CD4-positive, alpha-beta T cell treated with Interleukin-2 at 100 ng/mL for 4 hours (primary cell): ENCODE results near the gene BTBD8.

Source experiments
- DNase-seq: peaks from one replicate; pipeline ENCODE4 v3.0.0-alpha.2; 2020; ENCODE audit warnings: low spot score

The BTBD8 gene

GRCh38 chr1:92094090-92094489 is 13.9 kb downstream of the BTBD8 start:
- DNase-seq = no peak

DNA sequence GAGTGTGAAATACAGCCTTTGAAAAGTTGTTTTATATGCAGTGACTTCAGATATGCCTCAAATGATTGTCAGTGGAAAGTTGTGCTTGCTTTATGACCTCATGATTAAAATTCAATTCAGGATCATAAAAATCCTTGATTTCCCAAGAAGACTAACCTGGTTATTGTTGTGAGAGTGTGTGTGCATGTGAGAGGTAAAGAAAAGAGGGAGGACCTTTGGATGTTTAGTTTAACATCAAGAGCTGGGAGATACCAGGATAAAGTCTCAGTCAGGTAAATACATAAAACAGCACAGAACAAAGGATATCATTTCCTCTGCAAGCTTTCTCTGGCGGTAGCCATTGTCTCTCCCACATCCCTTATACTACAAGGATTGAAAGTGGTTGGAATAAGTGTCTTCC is 14.4 kb downstream of the BTBD8 start:
- DNase-seq = no peak

- DNase-seq = no peak
These were observed 15.7 kb downstream of the BTBD8 start for GRCh38 chr1:92095874-92096273.

- DNase-seq = no peak
These were observed 16.2 kb downstream of the BTBD8 start for GRCh38 chr1:92096317-92096716.

GRCh38 chr1:92105546-92106081 is 25.5 kb downstream of the BTBD8 start:
- no peak for DNase-seq

DNA sequence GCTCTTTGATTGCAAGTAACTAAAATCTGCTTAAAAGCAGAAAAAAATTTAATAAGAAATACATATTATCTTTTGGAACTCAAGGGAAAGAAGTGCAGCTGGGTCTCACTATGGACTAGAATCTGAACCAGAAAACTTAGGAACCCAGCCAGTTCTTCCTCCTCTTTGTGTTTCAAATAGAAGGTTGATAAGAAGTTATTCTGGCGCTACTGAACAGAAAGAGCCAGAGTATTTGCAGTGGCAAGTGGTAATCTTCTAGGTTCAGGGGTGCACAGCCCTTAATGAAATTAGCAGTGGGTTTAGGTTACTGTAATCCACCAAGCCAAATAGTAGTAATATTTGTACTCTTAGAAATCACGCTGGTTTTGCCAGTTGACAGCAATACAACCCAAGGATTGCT is 28.5 kb downstream of the BTBD8 start:
- no peak for DNase-seq

DNA sequence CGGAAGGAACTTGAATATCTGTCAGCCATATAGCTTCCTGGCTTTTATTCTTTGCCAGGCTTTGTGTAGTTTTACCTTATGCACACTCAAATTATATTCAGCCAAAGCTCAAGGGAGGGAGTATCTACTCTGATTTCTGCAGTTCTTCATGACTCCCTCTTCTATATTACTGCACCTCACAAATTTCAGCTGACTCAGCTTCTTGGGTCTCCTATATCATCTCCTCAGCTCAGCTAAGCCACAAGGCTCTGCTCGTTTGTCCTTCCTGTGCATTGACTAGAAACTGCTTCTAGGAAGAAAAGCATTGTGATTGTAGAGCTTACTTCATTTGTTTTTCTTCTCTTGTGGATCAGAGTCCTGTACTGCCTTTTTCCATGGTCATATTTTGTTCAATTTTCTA is 37.4 kb downstream of the BTBD8 start:
- no peak for DNase-seq

GRCh38 chr1:92118826-92119225 is 38.7 kb downstream of the BTBD8 start:
- no peak for DNase-seq

GRCh38 chr1:92123868-92124267 is 43.7 kb downstream of the BTBD8 start:
- no peak for DNase-seq

- DNase-seq = no peak
These were observed 45.1 kb downstream of the BTBD8 start for GRCh38 chr1:92125204-92125603.

- DNase-seq = no peak
These were observed 45.9 kb downstream of the BTBD8 start for GRCh38 chr1:92126088-92126487.

GRCh38 chr1:92134331-92134730 is 54.2 kb downstream of the BTBD8 start:
- no peak for DNase-seq

DNA sequence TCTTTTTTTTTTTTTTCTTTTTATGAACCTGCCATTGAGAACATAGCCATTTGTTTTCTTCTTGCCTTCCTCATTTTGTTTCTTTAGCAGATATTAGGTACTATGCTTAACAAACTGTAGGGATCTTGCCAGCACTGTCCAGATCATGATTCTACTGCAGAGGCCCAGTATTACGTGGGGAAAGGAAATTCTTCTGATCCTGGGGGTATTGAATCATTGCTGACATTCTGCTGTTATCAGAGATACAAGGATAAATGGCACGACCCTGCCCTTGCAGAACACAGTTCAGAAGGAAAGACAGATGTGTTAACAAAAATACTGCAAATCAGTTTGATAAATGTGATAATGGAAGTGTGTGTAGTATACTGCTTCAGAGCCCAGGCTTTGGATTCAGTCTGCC is 56.2 kb downstream of the BTBD8 start:
- DNase-seq = no peak

DNA sequence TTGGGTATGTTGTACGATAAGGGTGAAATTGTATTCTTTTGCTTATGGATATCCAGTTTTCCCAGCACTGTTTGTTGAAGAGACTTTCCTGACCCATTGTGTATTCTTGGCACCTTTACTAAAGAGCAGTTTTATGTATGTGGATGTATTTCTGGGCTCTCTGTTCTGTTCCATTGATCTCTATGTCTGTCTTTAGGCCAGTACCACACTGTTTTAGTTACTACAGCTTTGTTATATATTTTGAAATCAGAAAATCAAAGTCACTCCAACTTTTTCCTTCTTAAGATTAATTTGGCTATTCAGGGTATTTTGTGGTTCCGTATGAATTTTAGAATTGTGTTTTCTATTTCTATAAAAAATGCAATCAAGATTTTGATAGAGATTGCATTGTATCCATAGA is 74.8 kb downstream of the BTBD8 start:
- no peak for DNase-seq

DNA sequence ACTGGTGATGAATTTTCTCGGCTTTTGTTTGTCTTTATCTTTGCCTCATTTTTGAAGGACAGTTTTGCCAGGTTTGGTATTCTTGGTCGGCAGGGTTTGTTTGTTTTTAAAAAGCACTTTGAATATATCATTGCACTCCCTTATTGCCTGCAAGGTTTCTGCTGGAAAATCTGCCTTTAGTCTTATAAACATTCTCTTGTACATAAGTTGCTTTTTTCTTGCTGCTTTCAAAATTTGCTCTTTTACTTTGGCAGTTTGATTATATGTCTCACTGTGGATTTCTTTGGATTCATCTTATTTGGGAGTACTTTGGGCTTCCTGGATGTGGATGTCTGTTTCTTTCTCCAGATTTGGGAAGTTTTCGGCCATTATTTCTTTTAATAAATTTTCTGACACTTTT is 79.4 kb downstream of the BTBD8 start:
- no peak for DNase-seq

- no peak for DNase-seq
These were observed 85.2 kb downstream of the BTBD8 start for GRCh38 chr1:92165389-92165788.

GRCh38 chr1:92167151-92167550 is 87.0 kb downstream of the BTBD8 start:
- no peak for DNase-seq

GRCh38 chr1:92168657-92169056 is 88.5 kb downstream of the BTBD8 start:
- DNase-seq = no peak

GRCh38 chr1:92169214-92170005 is 89.3 kb downstream of the BTBD8 start:
- DNase-seq = no peak

DNA sequence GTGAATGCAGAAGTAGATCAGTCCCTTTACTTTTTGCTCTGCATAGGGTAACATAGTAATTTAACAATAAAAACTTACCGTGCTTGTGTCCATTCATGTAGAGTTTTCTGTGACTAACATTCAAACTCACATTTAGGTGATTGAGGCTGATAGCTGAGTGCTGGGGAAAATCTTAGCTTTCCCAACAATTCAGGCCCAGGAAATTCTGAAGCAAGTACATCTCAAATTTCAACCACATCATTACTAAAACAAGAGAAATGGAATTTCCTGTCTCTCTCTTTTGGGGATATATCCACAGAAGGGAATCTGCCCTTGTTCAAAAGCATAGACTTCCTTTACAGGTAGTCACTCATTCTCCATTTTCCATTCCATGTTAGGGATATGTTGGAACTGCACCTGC is 104.5 kb downstream of the BTBD8 start:
- DNase-seq = no peak

DNA sequence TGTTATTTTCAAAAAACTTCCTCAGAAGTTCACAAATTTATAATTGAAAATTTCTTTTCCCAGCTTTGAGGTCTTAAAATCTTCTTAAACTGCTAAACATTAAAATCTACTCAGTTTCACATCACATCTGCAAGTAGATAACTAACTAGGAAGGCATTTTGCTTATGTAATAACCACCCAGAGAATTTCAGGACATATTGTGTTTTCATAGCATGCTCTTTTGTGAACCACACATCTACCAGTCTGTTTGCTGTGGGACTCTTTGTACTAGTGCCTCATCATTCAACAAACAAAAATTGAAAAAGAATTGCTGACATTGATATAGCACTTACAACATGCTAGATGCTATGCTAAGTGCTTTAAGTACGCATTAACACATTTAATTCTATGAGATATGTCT is 105.9 kb downstream of the BTBD8 start:
- no peak for DNase-seq

DNA sequence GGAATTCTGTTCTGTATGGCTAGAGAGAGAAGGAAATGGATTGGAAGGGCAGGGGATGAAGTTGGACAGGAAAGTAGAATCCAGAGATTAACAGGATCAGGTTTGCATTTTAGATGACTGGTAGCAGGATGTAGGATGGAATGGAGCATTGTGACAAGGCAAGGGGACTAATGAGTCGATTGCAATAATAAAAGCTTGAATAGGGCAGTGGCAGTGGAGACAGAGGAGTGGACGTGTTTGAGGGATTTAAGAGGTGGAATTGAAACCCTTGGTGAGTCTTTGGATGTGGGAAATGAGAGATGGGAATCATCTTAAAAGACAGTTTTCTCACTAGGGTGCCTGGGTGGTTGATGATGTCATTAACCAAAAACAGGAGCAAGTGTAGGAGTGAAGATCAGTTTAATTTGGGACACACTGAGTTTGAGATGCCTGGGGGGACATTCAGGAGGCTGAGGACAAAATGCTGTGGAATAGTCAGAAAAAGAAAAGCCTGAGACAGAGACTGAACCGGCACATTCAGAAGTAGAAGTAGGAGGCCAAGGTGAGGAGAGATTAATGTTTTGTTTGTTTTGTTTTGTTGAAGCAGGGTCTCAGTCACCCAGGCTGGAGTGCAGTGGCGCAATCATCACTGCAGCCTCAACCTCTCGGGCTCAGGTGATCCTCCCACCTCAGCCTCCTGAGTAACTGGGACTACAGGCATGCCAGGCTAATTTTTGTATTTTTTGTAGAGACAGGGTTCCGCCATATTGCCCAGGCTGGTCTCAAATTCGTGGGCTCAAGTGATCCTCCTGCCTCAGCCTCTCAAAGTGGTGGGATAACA is 108.5 kb downstream of the BTBD8 start:
- no peak for DNase-seq

DNA sequence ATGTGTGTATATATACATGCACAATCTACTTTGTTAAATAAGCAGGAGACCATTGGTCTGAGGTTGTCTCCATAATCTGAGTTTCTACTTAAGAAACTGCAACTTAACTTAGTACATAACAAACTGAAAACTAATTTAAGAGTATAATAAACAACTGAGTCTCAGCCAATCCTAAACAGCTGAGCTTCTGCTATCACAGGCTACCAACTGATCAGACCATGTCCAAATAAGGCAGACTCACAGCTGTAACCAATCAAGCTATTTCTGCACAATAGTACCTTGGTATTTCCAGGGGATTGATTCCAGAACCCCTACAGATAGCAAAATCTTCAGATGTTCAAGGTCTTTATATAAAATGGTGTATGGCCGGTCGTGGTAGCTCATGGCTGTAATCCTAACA is 111.6 kb downstream of the BTBD8 start:
- no peak for DNase-seq
